Measurements from ENCODE around the gene DTX3L. TPM values are rescaled to one million over a fixed set of nuclear protein-coding genes. Genes with fewer than 3 reads are reported as not detected.

The DTX3L gene
- total RNA-seq, 1 donor from 2014 or later = 31.5 TPM

- intact Hi-C loops (cut with DNase I) = no loop called here
- DNase-seq (ENCODE audit: low spot score) = no peak
- ATAC-seq = no peak
Observed at GRCh38 chr3:122594025-122594424, 29.9 kb downstream of the DTX3L start.

GRCh38 chr3:122598151-122598550 lies 34.0 kb downstream of the DTX3L start:
- intact Hi-C loops (cut with DNase I) = no loop called here
- ATAC-seq (no peak), DNase-seq (ENCODE audit: low spot score) (no peak)

- ATAC-seq = no peak
- intact Hi-C loops (cut with DNase I) = no loop called here
- no peak for DNase-seq (ENCODE audit: low spot score)
Observed at GRCh38 chr3:122598556-122598955, 34.4 kb downstream of the DTX3L start.

- intact Hi-C loops (cut with DNase I) = no loop called here
- no peak for DNase-seq (ENCODE audit: low spot score)
- ATAC-seq = no peak
Observed at GRCh38 chr3:122602011-122602710, 38.0 kb downstream of the DTX3L start.

GRCh38 chr3:122603056-122603455 lies 38.9 kb downstream of the DTX3L start:
- intact Hi-C loops (cut with DNase I) = no loop called here
- DNase-seq (ENCODE audit: low spot score) = no peak
- no peak for ATAC-seq

DNA sequence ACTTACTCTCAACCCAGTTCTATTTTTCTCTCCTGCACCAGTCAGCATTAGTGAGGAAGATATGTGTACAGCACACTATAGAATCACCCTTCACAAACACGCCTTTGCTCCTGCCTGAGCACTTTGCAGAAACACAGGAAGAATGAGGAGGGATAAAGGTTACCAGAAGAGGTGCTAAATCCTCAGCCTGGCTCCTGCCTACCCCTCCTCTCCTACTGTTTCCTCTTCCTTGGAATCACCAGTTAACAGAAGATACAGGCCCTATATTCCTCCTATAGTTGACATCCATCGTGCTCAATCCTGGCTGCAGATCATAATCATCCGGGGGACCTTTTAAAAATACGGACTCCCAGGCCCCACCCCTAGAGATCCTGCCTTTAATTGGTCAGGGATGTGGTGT lies 42.2 kb downstream of the DTX3L start:
- intact Hi-C loops (cut with DNase I) = no loop called here
- ATAC-seq = no peak
- DNase-seq (ENCODE audit: low spot score) = no peak

GRCh38 chr3:122608916-122609315 lies 44.8 kb downstream of the DTX3L start:
- ATAC-seq = no peak
- no peak for DNase-seq (ENCODE audit: low spot score)
- intact Hi-C loops (cut with DNase I) = no loop called here

DNA sequence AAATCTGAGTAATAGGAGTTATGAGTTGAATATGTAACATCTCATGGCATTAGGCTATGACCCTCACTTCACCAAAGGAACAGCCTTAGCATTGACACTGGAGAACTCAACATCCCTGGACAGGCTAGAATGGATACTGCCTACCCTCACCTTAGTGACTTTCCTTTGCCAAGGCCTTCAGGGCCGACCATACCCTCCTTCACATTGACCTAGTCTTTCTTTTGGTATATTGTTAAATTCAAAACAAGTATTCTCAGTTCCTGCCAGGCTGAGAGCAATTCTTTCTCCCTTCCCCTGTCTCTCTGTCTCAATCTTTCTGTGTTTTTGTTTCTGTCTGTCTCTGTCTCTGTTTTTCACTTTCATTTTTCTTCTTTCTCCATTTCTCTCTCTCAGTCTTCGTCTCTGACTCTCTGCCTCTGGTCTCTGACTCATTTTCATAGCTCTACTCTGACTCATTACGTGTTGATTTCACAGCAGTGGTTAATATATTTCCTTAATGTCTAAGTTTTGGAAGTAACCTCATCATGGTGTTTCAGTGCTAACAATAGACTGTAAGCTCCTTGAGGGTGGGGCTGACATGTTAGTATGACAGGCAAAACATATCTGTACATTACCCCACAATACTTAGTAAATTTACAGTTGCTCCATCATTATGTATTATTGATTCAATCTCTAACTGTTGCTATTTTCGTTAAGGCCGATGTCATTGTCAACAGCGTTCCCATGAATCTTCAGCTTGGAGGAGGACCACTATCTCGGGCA lies 45.8 kb downstream of the DTX3L start:
- ATAC-seq (no peak), DNase-seq (ENCODE audit: low spot score) (no peak)
- intact Hi-C loops (cut with DNase I) = no loop called here

- DNase-seq (ENCODE audit: low spot score) (no peak), ATAC-seq (no peak)
- intact Hi-C loops (cut with DNase I) = no loop called here
Observed at GRCh38 chr3:122612696-122613095, 48.6 kb downstream of the DTX3L start.

DNA sequence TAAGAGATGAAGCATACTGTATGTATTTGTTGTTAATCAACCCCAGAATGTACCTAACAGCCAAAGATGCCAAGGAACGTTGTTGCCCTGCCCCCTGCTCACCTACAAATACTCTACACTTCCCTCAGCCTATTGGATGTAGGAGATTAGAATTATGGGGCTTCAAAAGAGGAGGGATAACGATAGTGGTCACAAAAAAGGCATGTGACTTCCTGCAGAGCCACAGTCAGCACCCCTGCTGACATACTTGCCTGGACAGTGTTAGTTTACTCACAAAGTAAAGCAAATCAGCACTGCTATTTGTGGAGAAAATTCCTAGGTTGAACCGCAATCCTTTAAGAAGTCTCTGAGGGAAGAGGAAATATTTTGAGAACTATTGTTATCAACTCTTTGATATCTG lies 51.2 kb downstream of the DTX3L start:
- intact Hi-C loops (cut with DNase I) = no loop called here
- DNase-seq (ENCODE audit: low spot score) (no peak), ATAC-seq (no peak)

DNA sequence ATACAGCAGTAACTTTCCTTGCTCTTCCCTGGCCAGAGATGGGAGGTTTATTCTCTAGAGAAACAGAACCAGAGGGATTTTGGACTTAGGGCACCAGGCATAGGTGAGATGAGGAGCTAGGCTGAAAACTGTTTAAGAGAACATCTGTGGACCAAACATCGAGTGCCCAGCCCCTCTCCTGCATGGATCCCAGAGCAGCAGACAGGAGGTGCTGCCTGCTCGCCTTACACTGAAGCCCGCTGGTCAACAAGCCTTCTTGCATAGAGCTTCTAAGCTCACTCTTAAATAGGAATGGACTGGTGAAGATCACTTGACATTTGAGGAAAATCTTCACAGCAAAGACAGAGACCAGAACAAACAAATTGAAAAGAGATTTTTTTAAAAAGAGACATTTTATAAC lies 54.5 kb downstream of the DTX3L start:
- DNase-seq (ENCODE audit: low spot score) = no peak
- intact Hi-C loops (cut with DNase I) = no loop called here
- no peak for ATAC-seq

GRCh38 chr3:122619040-122619439 lies 54.9 kb downstream of the DTX3L start:
- DNase-seq (ENCODE audit: low spot score) (no peak), ATAC-seq (no peak)
- intact Hi-C loops (cut with DNase I) = no loop called here

DNA sequence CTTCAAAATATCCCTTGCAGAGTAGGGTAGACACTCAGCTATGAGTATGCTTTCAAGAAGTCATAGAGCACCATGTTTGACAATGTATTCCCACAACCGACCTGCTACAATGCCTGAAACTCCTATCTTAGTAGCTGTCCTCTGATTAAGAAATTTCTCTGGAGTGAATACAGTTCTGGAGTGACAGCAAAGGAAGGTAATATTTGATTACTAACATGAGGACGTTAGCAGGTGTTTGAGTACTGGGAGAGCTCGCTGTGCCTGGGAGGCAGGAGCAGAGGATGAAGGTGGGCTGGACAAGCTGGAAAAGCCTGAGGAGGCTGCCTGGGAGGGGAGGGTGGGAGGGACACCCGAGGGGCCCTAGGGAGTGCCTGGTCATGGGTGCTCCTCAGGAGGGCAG lies 56.3 kb downstream of the DTX3L start:
- no peak for ATAC-seq
- intact Hi-C loops (cut with DNase I) = no loop called here
- no peak for DNase-seq (ENCODE audit: low spot score)

DNA sequence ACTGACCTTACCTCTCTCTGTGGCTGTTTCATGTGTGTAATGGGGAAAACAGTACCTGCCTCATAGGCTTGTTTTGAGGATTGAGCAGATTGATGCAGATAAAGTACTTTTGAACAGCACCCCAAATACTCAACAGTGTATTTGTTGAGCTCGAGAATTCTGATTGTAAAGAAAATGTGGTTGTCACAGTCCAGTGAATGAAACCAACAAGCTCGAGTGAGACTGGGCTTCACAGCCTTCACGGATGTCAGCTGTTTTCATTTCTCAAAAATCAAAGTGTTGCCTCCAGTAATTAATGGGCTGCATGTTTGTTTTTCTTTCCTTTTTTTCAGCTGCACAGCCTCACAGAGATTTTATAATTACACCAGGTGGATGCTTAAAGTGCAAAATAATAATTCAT lies 57.0 kb downstream of the DTX3L start:
- DNase-seq (ENCODE audit: low spot score) = no peak
- intact Hi-C loops (cut with DNase I) = no loop called here
- no peak for ATAC-seq

GRCh38 chr3:122623031-122623829 lies 59.1 kb downstream of the DTX3L start:
- no peak for ATAC-seq
- DNase-seq (ENCODE audit: low spot score) = no peak
- intact Hi-C loops (cut with DNase I) = no loop called here

Other genes starting within 250 kb of the DTX3L start
- gene CSTA, start 239.1 kb upstream of the DTX3L start, total RNA-seq = 6.3 TPM
- 28.1 TPM for gene MIX23, start 181.1 kb upstream of the DTX3L start, total RNA-seq
- 36.1 TPM for gene FAM162A, start 180.2 kb upstream of the DTX3L start, total RNA-seq
- gene WDR5B, start 148.3 kb upstream of the DTX3L start, total RNA-seq = 5.3 TPM
- 68.7 TPM for gene KPNA1, start 49.4 kb upstream of the DTX3L start, total RNA-seq
- 33.9 TPM for gene PARP9, start within 50 bp of the DTX3L start, total RNA-seq
- 3.3 TPM for gene PARP15, start 13.3 kb downstream of the DTX3L start, total RNA-seq
- gene PARP14, start 116.5 kb downstream of the DTX3L start, total RNA-seq = 58.4 TPM
- 15.9 TPM for gene HSPBAP1, start 229.5 kb downstream of the DTX3L start, total RNA-seq
- 12.8 TPM for gene SLC49A4, start 230.7 kb downstream of the DTX3L start, total RNA-seq

Data from sciatic nerve (tissue), 2 donors.